GM21723 (cell line): ENCODE measurements around the gene IL13RA2.

Experiments used
- ATAC-seq: cut with Tn5 transposase; IDR thresholded peaks from one replicate; pipeline ENCODE4 v1.9.1; 2021; ENCODE audit warnings: mild to moderate bottlenecking, moderate library complexity; ENCODE audit not compliant: unreplicated experiment

The IL13RA2 gene, protein sequence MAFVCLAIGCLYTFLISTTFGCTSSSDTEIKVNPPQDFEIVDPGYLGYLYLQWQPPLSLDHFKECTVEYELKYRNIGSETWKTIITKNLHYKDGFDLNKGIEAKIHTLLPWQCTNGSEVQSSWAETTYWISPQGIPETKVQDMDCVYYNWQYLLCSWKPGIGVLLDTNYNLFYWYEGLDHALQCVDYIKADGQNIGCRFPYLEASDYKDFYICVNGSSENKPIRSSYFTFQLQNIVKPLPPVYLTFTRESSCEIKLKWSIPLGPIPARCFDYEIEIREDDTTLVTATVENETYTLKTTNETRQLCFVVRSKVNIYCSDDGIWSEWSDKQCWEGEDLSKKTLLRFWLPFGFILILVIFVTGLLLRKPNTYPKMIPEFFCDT

DNA sequence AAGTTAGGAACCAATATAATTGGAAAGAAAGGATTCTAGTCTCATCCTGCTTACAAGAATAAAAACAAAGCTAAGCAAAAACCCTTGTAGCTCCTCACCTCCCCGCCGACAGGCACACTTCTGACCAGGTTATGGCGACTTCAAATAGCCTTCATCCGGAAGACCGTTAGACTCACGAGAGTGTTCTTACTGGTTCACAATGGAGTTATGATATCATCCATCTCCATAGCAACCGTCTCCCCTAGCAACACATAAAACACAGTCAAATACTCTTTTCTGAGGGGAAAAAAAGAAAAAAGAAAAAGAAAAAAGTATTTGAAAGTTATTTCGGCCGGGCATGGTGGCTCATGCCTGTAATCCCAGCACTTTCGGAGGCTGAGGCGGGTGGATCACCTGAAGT, at the start of gene IL13RA2:
TSS of gene IL13RA2 (minus strand) at position 162 of the 400 bp plus-strand sequence. CDS start 347 bp downstream, outside the sequence.
- no peak for ATAC-seq

DNA sequence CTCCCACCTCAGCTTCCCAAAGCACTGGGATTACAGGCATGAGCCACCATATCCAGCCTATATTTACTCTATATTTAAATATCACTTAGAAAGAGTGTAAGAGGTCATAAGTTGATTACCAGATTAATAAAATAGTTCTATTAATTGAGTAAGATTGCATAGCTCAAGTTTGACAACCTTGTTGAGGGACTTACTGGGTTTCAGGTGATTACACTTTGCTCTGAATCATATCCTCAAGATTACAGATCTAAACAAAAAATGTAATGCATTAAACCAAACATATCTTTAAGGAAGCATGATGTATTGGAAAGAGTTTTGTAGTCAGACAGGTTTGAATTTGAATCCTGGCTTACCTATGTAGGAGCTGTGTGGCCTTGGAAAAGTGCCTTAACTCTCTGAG, 47.9 kb upstream of the IL13RA2 start:
- no peak for ATAC-seq

DNA sequence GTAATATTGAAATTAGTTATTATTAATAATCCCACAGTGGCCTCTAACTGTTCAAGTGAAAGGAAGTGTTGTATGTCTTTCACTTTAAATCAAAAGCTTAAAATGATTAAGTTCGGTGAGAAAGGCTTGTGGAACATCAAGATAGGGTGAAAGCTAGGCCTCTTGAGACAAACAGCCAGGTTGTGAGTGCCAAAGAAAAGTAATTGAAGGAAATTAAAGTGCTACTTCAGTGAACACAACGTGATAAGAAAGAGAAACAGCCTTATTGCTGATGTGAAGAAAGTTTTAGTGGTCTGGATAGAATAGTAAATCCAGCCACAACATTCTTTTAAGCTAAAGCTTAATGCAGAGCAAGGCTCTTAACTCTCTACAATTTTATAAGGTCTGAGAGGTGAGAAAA, 42.6 kb upstream of the IL13RA2 start:
- no peak for ATAC-seq

DNA sequence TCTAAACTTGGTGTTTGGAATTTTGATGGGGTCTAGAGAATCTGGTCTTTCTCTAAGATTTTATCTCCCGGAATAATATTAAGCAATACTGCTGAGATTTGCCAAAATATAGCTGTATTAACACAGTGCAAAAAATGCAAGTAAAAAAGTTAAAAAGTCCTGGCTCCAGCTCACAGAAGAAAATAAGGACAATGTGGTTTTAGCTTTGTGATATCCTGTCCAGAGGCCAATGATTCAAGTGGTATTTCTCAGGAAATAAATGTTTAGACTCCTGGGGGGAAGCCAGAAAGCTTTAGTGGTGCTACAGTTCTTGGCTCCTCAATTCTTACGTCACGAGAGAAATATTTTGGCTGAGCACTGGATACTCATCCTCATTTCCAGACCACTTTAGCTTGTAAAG, 40.9 kb upstream of the IL13RA2 start:
- ATAC-seq: no peak

DNA sequence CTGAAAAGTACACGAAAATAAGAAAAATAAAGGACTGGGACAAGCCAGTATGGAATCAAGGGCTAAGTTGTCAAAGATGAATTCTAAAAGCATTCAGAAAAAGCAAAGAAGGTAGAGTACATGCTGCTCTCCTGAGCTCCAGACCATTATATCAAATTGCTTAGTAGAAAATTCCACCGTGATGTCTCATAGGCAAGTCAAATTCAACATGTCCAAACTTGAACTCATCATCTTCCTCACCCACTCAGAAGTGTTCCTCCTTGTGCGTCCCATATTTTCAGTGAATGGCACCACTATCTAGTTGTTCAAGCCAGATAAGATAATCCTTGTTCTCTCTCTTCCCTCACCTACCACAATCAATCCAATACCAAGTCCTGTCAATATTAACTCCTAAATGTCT, 37.5 kb upstream of the IL13RA2 start:
- no peak for ATAC-seq

DNA sequence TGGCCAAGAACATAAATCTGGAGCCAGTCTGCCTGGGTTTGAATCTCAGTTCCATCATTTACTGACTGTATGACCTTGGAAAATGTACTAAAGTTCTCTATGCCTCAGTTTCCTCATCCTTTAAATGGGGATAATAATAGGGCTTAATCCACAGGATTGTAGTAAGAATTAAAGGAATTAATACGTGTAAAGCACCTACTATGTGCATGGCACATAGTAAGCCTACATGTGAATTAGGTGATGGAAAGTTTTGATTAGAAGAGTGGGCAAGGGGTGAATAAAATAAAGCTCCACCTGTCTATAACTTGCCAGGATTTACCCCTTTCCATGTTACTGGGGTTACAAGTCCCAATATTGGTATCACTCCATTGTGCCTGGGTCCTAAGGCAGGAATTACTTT, 35.8 kb upstream of the IL13RA2 start:
- ATAC-seq: no peak

DNA sequence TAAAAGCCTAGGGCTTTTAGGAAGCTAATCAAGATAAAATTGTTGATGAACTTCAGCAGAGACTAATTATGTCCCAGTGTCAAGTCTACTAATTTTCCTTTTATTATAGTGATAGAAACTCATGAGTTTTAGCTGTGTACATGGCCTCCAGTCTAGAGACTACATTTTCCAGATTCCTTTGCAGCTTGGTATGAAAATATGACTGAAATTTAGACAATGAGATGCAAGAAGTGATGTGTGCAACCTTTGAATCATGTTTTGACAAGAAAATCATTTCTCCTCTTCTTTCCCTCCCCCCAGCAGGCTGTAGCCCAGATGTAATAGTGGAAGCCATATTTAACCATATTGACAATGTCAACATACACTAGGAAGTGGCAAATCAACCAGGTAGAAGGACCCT, 30.3 kb upstream of the IL13RA2 start:
- no peak for ATAC-seq

DNA sequence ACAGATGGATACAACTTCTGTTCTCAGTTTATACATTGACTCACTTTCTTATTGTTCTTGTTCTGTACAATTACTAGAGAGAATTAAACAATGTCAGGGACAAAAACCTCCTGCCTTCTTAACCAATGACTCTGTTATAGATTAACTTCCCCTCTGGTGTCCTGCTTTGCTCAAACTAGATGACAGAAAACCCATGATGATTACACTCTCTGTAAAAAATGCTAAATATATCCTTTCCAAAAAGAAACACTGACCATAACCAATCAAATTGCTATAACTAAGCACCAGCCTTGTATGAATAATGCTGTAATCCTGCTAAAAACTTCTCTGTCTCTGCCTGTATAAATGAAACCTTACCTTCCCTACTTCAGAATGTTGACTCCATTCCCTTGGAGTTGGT, 29.8 kb upstream of the IL13RA2 start:
- no peak for ATAC-seq

DNA sequence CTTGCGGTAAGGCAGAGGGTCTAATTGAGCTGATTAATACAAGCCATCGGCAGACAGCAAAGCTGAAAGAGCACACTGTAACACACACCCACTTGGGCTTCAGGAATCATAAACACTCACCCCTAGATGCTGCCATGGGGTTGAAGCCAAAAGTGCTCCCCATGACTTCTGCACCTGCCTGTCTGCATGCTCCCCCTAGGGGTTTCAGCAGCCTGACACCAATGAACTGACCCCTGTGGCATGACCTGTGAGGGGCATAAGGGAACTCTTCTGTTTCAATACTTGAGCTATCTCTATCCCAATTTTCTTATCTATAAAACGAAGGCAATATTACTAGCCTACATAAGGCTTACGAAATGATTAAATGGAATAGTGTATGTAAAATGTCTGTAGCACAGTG, 23.0 kb upstream of the IL13RA2 start:
- ATAC-seq: no peak

DNA sequence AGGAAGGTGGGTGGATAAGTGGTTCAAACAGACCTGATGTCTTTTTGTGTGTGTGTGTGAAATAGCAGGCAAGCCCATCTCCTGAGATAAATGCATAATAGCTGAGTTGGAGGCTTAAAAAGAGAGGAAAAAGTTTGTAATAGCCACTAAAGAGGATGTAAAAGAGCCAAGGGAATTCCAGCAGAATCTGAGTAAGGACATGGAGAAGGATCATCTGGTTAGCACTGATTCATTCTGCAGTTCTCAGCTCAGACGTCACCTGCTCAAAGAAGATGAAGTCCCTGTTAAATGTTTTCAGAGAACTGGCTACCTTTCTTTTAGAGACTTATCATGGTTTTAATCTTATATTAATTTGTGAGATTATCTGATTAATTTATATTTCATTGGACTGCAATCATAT, 21.0 kb upstream of the IL13RA2 start:
- ATAC-seq: no peak

DNA sequence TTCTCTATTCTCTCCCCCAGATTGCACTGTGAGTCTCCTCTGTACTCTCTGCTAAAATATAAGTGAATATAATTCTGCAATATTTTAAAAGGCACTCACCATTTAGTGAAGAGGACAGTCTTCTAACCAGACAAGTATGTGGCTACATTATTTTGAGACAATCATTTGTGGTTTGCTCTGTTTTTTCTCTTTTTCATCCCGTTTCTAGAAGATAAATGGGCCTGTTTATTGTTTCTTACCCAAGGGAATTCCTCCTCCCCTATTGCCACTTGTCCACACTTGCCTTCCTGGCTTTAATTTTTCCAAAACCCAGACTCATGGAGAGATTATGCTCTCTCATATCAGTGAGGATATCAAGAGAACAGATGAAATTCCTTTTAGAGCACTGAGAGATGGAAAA, 18.6 kb upstream of the IL13RA2 start:
- ATAC-seq: no peak

DNA sequence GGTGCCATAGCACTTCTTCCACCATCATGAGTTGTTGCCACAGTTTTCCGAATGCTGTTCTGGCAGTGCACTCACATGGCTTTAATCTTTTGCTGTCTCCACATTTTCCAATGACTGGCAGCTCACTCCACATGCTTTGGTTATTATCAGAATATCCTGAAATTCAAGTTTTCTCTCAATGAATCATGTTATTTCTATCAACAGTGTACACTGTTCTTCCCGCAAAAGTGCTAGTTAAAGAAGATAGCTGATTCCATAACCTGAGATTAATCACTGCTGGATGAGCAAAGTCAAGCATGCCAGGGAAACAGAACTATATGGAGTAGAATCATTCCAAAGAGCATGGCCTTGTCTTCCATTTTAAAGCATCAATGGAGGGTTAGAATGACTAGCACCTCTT, 14.6 kb upstream of the IL13RA2 start:
- no peak for ATAC-seq

DNA sequence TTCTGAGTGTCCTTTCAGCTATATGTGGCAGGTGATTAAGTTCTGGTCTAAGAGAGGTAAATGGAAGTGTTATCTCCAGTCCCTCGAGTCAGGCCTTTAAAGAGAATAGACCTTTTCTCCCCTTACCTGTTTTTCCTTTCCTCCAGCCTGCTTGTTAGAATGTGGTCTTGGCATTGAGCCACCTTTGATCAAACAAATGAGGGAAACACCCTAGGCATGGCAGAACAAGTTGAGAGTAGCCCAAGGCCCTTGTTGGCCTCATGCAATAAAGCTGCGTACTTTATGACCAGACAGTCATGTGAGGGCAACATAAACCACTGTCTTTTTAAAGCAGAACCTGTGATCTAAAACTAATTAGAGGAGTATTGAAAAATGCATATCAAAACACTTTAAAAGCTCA, 13.2 kb upstream of the IL13RA2 start:
- ATAC-seq: no peak

DNA sequence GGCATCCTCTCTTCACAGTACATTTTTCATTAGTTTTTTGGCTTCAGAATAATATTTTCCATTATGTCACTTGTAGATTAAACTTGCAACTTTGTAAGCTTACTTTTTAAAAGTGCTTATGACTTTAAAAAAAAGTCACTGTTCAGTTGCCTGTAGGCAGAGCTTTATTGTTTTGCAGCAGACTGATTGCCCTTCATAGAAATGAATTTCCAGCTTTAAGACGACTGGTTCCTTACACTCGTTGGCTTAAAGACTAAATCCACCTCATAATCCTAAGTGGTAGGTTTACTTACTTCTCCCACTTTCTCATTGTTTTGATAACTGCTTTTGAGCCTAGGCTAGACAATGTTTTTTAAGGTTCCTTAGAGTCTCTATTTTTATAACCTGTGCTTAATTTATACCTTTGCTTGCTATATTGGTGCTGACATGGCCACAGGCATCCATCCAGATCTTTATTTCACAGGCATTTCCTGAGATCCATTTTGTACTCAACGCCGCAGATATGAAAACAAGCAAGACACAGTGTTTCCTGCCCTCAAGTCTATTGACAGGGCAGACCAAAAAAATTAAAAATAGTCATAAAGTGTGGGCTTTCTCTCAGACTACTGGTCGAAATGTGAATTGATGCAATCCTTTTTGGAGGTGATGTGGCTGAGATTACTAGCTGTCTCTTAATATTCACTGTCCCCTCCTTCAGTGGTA, 12.6 kb upstream of the IL13RA2 start:
- ATAC-seq: no peak

DNA sequence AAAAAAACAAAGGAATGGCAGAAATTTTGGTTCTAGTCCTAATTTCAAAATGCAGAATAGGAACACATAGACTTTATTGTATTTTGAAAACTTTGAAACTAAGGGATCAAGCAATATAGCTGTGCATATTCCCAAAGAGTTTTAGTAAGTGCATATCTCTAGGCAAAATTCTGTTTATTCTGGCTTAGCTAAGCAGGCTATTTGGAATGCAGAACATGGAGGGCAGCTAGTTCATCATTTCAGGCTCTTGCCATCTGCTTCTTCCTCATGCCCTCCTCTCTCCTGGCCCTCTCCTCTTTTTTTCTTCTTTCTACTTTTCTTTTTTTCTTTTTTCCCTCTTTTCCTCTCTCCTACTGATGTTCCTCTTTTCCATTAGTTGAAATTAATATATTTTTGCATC, 12.0 kb upstream of the IL13RA2 start:
- no peak for ATAC-seq

DNA sequence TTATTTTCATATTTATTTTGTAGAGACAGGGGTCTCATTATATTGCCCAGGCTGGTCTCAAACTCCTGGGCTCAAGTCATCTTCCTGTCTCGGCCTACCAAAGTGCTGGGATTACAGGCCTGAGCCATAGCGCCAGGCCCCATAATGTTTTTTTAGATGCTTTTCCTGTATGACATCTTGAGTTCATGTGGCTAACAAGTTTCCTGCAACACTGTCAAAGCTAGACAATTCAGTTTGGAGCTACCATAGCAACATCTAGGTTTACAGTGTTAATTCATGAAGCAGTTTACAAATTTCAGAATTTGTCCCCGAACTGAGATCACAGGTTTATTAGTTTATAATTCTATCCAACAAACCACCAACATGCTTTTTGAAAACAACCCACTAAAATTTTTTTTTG, 6.4 kb upstream of the IL13RA2 start:
- no peak for ATAC-seq

DNA sequence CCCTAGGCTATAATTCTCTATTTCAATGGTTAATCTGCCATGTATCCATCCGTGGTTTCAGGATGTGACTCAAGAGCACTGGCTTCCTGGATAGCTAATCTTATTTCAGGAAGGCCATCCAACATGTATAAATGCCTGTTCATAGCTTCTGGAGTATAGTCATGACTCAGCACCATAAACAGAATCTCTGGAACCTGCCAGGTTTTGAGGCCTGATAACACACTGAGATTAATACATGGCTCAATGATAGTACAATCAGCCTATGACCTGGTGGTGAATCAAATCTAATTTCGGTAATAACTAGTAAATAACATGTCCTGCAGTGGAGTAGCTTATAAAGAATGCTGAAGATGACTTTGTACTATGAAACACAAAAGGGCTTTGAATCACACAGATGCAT, 5.7 kb upstream of the IL13RA2 start:
- no peak for ATAC-seq

DNA sequence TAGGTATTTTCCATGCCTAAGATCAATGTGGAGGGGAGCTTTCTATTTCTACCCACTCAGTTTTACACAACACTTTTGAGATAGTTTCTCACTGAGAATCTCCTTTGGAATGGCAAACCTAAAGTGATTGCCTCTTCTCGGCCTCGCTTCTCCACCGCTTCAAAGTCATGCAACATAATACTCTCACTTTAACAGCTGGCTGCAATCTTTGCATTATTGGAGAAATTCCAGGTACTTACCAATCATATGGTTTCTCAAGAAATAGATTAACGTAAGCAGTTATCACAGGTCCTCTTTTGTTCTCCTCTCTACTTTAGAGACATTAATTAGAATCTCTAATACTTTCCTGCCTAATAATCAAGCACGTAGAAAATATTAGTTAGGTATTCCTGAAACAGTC, 3.7 kb upstream of the IL13RA2 start:
- no peak for ATAC-seq

DNA sequence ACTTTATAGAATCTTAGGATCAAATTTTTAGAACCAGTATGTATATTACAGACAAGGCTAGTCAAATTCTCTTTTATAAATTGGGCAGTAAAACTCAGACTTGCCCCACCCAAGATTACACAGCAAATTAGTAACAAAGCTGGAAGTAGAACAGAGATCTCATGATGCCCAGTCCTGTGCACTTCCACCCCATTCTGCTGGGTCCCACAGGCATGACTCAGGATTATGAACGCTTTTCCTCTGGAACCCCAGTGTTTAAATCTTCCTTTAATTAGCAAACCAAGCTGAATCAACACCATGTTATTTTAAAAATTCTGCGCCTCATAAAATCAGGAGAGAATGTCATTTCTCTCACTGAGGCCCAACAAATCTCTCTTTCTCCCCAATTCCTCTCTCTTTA, 1.5 kb upstream of the IL13RA2 start:
- ATAC-seq: no peak

DNA sequence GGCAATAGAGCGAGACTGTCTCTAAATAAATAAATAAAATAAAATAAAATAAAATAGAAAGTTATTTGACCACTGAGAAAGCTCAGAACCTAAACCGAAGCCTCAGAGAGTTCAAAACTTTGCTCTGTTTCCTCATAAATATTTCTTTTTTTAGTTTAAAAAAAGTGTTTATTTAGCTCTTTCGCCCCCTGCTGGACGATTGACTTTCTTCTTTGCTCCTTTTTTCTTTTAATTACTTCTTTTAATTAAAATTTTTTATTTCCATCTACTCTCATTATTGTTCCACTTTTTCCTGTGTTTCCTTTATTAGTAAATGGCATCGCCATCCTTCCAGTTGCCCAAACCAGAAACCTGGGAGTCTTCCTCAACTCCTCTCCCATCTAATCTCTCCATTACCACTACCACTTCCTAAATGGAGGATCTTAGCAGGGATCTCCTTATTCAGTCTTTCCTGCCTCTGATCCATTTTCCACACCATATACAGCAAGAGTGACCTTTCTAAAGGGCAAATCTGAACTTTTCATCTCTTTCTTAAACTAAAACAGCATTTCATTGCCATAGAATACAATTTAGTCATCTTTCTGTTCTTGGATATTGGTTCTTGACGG, 728 bp upstream of the IL13RA2 start:
- ATAC-seq: no peak

DNA sequence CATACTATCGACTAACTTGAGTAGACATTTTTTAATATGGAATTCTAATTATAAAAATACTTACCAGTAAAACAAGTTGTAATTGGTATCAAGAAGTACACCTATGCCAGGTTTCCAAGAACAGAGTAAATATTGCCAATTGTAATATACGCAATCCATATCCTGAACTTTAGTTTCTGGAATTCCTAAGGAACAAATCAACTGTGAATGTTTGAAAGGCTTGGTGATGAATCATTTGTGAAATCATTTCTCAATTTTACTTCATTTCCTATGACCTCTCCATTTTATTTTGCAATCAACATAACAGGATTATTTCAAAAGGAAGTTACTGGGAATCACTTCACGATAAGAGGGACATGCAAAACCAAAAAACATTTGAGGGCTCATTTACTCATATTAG, 3.7 kb downstream of the IL13RA2 start:
- ATAC-seq: no peak

DNA sequence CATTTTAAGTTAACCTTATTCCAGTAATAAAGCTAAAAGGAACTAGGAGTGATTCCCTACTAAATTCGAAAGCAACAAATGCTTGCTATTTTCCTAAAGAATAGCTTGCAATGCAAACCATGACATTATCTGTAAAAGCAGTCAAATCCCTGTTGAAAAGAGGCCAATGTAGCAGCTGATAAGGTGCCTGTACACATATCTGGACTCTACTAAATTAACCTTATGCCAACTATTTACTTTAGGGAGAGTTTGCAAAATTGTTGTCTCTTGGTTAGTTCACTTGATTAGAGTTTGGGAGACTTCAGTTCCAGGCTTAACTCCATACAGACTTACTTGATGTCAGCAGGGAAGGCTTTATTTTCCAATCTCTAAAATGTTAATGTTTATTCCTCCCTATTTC, 6.0 kb downstream of the IL13RA2 start:
- no peak for ATAC-seq
